GM18868 (cell line): ENCODE measurements around the gene FLOT1.

ENCODE experiments used
- ATAC-seq: cut with Tn5 transposase; IDR thresholded peaks from one replicate; pipeline ENCODE4 v1.9.1; 2021; ENCODE audit warnings: mild to moderate bottlenecking, moderate library complexity; ENCODE audit not compliant: unreplicated experiment

FLOT1 gene

DNA sequence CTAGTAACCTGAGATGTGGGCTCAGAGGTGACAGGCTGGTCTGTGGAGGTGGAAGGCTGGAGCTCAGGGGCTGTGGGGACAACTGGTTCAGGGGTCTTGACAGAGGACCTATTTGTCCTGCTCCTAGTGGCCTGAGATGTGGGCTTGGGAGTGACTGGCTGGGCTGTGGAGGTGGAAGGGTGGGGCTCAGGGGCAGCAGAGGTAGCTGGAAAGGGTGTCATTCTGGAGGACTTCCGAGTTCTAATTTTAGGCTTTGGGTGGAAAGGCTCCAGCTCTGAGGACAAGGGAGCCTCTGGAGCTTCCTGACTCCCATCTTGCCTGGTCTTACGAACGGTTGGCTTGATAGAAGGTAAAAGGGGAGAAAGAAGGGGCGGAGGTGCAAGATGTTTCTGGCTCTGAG lies 36.9 kb downstream of the FLOT1 start:
- no peak for ATAC-seq

DNA sequence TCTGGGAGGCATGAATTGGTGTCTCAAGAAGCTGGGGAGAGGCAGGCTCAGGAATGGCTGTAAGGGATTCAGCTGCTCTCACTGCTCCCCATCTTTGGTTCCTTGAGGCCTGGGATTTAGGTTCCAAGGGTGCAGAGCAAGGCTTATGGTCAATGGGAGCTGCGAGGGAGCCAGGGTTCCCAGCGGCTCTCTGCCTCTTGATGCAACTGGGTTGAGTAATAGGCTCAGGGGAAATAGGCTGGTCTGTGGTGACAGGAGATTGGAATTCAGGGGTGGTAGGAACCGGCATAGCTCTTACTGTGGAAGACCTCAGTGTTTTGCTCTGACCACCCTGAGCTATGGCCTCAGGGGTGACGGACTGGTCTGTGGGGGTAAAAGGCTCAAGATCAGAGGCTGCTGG lies 38.7 kb downstream of the FLOT1 start:
- no peak for ATAC-seq

DNA sequence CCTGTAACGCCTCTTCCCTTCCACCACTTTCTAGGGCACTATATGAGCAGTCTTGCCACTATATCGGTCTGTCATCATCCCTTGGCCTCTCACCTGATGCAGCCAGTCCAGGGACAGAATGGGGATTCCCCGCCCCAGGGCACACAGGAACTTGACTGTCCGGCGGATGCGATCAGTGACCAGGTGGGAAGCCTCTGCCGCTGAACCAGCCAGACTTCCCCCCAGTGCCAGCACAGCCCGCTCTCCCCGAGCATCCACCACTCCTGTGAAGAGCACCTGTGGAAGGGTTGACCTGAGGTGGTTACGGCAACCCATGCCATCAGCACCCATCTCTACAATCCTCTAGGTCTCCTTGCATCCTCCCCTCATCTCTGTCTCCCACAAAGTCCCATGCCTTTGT lies 39.5 kb downstream of the FLOT1 start:
- no peak for ATAC-seq

DNA sequence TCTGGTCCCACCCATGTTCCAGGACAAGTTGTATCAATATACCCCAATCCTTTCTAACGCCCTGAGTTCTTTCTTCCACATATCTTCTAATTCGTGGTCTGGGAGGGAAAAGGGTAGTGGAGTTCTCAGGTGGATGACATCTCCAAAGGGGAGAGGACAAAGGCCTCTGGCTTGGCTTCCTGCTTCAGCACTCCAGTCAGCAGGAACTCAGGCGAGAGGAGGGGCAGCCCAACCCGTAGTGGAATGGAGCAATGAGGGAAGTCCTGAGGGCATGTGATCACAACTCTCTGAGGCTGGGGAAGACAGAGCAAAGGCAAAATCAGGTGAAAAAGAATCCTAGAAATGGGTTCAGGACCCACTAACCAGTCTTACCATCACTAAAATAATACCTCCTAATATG lies 42.1 kb downstream of the FLOT1 start:
- ATAC-seq: no peak

DNA sequence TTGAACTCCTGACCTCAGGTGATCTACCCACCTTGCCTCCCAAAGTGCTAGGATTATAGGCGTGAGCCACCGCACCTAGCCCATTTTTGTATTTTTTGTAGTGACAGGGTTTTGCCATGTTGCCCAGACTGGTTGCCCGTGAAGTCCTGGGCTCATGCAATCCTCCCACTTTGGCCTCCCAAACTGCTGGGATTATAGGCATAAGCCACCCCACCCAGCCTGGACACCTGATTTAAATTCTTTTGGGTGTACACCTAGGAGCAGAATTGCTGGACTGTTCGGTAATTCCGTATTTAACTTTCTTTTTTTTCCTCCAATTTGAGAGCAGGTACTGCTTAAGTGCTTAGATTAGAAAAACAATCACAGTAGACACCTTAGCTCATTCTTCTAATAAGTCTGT lies 46.1 kb downstream of the FLOT1 start:
- no peak for ATAC-seq

DNA sequence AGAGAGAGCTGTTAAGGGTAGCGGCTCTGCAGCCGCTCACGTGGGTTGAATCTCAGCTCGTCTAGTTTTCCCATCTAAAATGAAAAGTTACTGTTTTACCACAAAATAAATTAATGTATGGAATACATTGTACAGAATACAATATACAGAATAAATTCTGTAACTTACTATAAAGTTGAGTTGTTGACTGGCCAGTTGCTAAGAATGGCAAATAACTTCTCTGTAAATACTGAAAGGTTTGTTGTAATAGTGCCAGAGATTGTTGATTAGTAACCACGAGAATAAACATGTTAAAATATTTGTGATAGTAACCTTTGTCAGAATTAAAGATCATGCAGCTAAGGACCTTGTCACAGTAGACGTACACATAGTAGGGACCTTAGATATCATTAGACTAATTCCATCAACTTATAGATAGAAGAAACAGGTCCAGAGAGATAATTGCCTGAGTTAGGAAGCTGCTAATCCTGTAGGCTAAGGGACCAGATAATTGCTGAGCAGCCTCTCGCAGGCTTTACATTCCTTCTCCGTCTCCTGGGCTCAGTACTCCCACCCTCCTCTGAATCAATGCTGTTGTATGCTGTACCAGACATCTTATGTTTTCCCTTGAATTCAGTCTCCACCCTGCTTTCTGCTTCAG lies 51.2 kb downstream of the FLOT1 start:
- no peak for ATAC-seq

DNA sequence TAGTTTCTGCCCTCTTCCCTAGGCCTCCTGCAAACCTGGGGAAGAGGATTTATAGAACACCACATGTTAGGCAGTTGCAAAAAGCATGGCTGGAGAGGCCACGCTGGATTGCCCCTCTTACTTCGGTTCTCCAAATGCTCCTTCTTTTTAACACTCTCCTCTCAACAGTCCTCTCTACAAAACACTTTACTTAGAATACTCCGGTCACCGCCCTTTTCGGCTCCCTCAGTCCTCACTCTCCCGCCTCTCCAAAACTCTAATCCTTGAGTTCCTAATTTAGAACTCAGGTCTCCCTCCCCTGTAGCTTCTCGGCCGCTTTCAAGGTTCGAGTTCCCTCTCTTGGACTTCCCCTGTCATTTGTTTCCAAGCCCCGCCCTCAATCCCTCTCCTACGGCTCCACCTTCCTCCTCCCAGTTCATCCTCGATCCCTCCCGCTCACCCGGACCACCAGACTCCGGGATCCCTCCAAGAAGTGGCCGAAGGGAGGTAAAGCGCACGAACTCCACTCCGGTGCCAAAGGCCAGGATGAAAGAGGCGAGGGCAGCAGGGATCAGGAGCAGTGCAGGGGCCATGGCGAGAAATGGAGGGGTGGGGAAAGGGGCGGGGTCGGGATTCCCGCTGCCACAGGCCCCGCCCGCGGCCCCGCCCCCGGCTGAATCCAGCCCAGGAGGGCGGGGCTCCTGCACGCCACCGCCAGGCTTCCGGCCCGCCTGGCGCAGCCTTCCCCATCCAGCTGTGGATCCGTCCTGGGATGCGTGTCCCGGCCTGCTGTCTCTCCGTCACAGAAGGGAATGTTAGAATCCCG lies 51.9 kb downstream of the FLOT1 start, which contains the start of gene NRM:
NRM (minus strand) TSS at position 582 of the 805 bp plus-strand sequence; CDS start at position 572, 10 bp downstream.
- ATAC-seq: peak; percentile 47

DNA sequence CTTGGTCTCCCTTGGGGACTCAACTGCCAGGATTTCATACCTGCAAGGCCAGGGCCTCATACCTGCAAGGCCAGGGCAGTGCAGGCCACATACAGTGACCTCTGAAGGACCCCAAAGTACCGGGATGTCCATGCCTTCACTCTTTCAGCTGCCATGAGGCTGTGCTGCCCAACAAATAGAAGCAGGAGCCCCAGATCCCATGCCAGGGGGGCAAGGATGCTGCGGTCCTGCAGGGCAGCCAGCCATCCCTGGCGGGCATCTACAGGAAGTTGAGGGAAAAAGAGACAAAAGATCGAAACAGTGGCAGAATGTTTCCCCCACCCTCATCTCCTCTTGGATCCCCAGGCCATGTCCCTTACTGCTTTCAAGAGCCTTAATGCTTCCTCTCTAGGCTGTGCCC lies 52.5 kb downstream of the FLOT1 start:
- no peak for ATAC-seq

DNA sequence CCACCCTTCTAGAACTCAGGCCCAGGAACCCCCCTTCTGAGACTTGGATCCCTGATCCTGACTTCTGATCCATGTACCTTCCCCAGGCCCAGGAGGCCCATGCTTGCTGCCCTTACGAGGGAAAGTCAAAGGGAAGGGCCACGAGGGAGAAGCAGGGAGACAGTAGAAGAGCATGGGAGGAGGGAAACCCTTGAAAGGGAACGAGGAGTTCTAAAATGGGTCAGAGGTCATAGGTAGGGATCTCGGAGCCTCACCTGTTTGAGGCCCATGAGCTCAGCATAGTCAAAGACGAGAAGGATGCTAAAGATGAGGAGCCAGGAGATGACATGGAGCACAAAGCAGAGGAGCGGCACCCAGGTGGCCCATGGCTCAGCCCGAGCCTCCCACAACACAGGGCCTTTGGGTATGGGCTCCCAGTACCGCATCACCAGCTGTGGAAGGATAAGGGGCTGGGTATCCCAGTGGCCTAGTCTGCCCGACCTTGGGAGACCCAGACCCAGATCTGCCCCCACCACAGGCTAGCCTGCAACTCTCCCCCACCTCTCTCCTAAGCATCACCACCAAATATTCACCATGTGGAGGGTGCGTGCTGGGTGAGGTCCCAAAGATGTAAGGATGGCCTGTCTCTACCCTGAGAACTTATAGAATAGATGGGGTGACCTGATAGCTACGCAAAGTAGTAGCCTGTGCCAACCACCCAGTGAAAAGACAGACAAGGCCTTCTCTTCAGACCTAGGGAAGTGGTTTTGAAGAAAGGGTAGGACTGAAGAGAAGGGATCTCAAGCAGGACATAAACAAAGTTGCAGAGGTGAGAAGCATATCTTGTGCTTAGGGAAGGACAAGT lies 53.2 kb downstream of the FLOT1 start:
- ATAC-seq: no peak

DNA sequence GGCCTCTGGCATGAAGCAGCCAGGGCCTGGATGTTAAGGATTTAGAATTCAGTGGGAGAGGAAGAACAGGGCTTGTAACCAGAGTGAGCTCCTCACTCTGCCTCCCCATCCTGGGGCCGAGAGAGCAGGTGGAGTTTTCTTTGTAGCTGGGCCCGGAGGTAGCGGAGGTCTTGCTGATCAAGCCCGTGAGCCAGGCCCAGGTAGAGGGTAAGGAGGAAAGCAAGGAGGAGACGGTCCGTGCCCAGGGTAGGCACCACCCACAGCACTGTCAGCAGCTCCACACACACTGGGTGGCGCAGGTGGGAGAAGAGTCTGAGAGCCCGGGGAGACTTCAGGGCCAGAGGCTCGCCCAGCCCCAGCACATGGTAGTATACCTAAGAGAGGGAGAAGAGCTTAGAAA lies 53.9 kb downstream of the FLOT1 start:
- no peak for ATAC-seq

DNA sequence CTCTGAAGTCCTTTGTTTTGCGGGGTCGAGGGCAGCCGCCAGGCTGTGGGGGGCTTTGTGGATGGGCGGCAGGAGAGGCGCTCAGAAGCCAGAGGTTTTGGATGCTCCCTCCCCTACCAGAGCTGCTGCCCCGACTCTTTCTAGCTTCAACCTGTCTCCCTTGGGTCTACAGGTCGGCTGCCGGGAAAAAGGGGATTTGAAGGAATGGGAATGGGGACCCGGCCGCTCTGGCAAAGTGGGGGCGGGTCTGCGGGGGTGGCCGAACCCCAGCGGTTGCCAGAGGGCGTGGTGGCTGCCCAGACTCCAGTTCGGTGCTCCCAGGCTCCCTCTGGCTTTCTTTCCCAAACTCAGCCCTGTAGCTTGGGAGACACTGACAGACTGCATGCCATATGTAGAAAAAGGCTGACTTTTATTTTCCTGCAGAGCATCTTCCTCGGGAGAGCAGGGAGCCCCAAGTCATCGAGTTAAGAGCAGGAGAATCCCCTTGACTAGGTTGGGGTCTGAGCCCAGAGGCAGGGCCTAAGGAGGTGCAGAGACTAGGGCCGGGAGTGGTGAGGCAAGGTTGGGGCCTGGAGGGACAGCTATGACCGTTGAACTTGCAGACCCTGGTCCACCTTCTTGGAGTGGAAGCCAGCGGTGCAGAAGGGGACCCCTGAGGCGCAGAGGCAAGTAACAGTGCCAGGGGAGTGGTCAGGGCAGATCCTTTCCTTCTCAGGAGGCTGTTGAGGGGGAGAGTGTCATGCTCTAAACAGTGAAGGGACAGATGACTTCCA lies 54.6 kb downstream of the FLOT1 start:
- no peak for ATAC-seq

DNA sequence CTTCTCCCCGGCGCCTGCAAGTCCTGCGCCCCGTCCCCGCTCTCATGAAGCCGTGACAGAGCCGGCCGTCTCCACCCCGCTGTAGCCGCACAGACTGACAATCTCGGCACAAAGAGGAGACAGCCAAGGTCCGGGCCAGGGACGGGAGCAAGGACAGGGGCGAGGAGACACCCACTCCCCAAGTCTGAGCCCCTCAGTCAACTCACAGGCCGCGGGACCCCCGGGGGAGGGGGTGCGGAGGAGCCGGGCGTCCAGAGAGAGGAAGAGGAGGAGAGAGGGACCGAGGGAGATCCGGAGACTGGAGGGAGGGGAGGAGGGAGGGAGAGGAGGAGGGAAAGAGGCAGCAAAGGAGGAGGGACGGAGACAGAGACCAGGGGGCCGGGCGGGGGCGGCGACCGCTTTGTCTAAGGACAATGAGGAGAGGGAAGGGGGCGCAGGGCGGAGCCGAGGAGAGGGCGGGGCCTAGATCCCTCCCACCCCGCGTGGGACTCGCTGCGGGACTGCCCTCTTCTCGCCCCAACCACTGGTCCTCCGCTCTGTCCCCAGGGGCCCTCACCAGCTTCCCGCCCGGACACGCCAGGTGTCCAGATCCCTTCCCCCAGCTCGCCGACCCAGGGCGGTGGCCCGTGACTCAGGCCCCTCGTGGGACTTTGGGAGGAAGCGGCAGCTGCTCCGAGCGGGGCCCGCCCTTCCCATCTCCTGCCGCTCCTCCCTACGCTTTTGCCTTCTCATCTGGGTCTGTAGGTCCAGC lies 55.4 kb downstream of the FLOT1 start:
- ATAC-seq: peak; percentile 27

DNA sequence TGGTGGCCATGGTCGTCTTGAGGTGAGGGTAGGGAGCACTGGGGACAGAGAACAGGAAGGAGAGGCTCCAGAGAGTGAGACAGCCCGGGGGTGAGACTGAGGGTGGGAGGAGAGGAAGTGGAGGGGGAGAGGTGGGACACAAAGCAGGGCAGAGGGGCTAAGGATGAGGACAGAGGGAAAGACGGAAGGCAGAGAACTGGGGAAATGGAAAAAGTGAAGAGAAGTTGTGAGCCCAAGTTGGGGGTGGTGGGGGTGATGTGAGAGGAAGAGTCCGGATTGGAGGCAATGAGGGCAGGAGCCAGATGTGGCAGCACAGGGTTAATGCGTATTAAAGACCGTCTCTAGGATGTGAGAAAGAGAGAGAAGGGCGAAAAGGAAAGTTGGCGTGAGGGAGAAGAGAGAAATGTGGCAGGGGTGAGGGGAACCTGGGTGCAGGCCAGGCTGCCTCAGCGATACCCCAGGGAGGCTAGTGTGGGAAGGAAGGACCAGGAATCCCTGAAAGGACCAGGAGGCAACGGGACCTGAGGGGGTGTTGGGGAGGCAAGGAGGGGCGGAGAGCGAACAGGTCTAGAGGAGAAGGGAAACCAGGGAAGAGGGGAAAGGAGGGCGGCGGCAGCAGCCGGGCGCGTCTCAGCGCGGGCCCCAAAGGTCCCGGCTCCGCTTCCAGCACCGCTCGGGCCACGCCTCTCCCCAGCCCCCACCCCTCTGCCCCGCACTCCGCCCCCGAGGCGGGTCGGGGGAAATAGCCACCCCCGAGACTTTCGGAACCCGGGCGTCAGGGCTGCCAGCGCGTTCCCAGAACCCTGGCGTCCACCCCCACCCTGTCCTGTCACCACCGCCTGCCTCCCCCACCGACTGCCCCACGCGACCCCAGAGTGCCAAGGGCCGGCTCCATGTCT lies 56.2 kb downstream of the FLOT1 start, which contains the start of gene PPP1R18:
PPP1R18 (minus strand) TSS at position 637 of the 899 bp plus-strand sequence; CDS start at position 10, 627 bp downstream.
- ATAC-seq: no peak

DNA sequence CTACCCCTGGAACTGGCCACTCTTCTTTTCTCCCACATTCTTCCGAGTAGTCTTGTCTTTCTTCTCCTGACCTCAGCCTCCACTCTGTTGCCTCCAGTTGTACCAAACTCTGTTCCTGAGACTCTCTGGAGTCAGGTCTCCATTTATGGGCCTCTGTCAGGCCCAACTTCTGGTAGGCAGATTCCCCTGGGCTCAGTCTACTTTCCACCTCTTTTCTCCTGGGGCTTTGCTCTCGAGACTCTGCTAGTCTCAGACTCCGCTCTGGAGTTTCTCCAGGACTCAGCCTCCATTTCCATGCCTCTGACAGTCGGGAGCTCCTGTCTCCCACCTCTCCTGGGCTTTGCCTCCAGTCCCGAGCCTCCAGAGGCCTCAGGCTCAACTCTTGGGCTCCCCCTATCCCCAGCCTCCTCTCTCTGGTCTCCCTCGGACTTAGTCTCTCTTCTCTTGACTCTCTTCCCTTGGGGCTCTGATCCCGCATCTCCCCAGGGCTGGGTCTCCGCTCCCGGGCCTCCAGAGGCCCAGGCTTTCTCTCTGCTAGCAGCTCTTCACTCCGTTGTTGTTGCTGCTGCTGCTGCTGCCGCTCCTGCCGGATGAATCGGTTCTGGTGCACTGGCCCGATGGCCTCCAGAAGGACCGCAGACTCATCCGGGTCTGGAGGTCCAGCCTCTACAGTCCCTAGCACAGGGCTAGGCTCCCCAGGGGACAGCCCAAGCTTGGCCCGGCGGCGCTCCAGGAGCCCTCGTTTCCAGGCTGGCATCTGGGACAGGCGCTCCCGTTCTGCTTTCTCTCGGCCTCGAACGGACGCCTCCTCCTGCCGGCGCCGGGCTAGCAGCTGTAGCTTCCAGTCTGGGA lies 57.1 kb downstream of the FLOT1 start:
- no peak for ATAC-seq

DNA sequence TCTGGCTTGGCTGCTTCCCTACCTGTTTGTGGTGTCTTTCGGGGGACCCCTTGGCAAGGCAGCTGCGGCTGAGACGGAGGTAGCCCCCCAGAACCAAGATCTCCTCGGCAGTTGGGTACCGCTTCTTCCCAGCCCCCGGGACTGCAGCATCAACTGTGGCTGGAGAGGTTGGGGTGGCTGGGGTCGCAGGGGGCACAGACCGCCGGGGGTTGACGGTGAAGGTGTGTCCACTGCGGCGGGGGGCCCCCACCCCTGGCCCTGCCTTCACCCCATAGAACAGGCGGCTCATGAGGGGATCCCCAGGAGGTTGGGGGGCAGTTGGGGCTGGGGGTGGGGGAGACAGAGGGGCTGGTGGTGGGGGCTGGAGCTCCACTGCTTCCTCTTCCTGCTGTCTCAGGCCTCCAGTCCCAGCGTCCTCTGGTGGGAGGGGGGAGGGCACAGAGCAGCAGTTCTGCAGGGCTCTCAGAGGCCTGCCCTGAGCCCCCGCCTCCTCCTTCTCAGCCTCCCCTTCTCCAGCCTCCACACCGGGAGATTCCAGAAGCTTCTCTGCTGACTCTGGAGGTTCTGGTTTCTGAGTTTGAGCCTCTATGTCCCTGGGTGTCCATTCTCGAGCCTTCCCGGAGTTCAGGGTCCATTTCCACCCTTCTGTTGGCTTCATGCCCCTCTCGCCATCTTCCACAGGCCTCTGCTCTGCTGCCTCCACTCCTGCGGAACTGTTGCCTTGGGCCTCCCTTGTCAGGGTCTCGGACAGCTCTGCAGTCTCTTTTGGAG lies 57.9 kb downstream of the FLOT1 start:
- no peak for ATAC-seq

DNA sequence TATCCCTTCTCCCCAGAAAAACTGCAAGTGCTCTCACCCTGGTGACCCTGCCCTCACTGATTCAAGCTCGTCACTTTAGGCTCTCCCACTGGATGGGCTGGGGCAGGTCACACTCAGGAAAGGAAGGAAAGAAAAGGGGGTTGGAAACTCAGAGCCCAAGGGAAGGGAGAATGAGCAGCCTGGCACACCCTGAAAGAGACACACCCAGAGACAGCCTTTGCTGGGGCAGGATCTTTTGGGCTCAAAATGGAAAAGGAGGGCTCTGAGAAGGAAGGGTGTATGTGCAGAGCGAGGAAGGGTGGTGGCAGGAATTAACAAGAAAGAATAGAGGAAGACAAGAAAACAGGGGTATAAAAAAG lies 58.5 kb downstream of the FLOT1 start:
- ATAC-seq: no peak

DNA sequence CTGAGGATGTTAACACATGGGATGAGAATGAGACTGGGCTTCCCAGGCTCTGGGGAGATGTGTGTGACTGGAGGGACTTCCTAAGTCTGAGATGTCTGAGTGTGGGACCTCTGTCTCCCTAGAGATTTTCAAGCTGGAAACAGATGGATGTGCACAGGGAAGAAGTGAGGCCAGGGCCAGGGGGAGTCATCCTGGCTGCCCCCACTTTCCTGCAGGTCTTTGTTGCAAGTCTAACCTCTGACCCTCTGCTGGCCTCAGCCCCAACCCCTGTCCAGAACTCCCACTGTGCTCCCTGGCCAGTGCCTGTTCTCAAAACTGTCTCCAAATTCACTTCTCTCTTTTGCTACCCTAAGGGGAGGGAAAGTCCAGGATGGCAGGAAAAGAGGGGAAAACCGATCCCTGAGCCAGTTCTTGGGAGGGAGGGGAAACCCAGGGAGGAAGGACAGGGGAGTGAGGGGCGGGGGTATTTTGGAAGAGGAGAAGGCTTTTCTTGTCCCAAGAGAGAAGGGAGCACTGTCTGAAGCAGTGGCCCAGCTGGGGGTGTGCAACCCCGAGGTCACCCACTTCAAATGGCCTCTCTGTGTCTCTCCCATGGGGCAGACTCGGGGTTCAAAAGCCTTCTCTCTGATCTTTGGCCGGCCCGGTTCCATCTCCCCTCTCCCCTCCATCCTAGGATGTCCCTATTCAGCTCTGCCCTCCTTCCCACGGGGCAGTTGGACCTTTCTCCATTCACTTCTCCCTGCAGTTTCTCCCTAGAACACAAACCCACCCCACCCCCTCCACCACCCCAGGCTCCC lies 59.1 kb downstream of the FLOT1 start:
- no peak for ATAC-seq
